ENCODE measurements around the gene MORN5.

DNA sequence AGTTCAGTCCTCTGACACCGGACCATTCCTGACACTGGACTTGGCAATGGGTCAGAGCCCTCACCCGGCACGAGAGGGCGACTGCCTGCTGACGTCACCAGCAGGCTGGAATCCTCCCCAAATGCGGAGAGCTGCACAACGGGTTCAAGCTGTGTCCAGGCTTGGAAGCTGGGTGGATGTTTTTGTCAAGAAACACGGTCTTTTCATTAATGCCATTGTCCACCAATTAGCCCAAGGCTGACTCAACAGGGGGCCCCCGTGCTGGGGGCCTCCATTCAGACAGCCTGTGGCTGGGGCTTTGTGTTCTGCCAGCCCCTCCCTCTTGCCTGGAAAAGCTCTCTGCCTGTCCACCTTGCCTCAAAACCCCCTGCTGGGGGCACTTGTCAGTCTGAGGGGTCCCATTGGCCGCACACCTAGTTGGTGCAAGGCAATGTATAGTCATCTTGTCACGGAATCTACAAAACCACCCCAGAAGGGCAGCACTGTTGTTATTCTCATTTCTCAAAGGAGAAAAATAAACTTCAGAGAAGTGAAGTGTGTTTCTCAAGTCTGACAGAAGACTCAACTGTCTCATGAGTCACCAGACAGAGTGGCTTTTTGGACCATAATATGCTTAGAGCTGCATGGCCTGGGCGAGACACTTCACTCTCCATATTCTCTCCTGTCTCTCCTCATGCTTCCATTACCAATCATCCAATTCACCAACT lies 24.7 kb upstream of the MORN5 start:
- TF ChIP-seq, protein P1, sequence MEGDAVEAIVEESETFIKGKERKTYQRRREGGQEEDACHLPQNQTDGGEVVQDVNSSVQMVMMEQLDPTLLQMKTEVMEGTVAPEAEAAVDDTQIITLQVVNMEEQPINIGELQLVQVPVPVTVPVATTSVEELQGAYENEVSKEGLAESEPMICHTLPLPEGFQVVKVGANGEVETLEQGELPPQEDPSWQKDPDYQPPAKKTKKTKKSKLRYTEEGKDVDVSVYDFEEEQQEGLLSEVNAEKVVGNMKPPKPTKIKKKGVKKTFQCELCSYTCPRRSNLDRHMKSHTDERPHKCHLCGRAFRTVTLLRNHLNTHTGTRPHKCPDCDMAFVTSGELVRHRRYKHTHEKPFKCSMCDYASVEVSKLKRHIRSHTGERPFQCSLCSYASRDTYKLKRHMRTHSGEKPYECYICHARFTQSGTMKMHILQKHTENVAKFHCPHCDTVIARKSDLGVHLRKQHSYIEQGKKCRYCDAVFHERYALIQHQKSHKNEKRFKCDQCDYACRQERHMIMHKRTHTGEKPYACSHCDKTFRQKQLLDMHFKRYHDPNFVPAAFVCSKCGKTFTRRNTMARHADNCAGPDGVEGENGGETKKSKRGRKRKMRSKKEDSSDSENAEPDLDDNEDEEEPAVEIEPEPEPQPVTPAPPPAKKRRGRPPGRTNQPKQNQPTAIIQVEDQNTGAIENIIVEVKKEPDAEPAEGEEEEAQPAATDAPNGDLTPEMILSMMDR (IDR thresholded peaks at IDR 0.05) = no peak
- TF ChIP-seq POLR2A (IDR thresholded peaks at IDR 0.05) = no peak

All from tibial nerve (tissue), 3 donors.